Measurements from ENCODE around the gene SEMA6A.

SEMA6A gene

DNA sequence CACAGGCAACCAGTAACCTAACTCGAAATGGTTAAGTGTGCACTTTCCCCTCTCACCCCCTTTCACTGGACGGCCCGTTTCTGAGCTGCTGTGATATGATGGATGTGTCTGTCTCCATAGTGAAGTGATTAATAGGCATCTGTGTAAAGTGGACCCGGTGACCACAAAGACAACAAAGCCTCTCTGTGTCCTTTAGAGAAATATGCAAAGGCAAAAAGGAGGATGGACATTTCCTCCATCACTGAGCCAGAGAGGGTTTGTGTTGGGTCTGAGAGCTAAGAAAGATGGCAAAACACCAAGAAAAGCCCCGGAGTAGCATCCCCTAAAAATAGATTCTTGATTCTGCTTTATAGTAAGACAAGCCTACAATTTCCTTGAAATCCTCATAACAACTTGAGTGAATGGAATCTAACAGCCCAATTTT, 120.6 kb downstream of the SEMA6A start:
- no peak for DNase-seq (ENCODE audit: low read depth, low spot score)
- TF ChIP-seq, protein P1, sequence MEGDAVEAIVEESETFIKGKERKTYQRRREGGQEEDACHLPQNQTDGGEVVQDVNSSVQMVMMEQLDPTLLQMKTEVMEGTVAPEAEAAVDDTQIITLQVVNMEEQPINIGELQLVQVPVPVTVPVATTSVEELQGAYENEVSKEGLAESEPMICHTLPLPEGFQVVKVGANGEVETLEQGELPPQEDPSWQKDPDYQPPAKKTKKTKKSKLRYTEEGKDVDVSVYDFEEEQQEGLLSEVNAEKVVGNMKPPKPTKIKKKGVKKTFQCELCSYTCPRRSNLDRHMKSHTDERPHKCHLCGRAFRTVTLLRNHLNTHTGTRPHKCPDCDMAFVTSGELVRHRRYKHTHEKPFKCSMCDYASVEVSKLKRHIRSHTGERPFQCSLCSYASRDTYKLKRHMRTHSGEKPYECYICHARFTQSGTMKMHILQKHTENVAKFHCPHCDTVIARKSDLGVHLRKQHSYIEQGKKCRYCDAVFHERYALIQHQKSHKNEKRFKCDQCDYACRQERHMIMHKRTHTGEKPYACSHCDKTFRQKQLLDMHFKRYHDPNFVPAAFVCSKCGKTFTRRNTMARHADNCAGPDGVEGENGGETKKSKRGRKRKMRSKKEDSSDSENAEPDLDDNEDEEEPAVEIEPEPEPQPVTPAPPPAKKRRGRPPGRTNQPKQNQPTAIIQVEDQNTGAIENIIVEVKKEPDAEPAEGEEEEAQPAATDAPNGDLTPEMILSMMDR (IDR thresholded peaks at IDR 0.05; ENCODE audit: insufficient read depth, low read length, missing control alignments): no peak
- H3K4me3 ChIP-seq (ENCODE audit: low read depth, low read length): peak overlapping the region; percentile 33; the same call in 1 of the 2 replicates
- ChIA-PET CTCF (no interaction called here), POLR2A (interaction anchor here (1.1 kb wide), 1 partner anchor 12 kb away, joined by 4 read pairs; no protein-coding TSS in a partner anchor)

DNA sequence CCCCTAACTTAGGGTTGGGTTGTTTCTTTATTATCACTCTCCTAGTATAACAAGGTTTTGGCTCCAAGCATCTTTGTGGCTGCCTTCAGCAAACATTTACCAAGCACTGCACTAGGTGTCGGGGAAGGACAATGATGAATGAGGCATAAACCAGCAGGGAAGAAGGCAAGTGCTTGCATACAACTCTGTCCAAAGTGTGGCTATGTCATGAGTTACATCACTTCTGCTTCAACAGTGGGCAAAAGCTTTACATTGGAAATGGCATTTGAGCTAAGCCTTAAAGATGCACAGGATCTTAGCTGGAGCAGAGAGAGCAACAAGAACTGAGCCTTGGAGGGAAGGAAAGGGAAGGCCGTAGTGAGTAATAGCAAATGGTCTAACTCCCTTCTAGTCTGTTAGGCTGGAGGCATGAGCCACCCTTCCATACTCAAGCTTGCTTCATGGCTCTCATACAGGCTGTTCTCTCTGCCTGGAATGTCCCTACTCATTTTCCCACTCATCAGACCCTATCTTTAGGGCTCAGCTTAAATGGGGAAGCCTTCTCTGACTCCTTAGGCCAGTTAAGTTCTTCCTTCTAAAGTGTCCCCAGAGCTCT, 121.8 kb downstream of the SEMA6A start:
- no peak overlapping the region for H3K4me3 ChIP-seq (ENCODE audit: low read depth, low read length)
- TF ChIP-seq, protein P1 (IDR thresholded peaks at IDR 0.05; ENCODE audit: insufficient read depth, low read length, missing control alignments): no peak
- POLR2A ChIA-PET: no interaction called here
- CTCF ChIA-PET: no interaction called here
- DNase-seq (ENCODE audit: low read depth, low spot score): no peak

DNA sequence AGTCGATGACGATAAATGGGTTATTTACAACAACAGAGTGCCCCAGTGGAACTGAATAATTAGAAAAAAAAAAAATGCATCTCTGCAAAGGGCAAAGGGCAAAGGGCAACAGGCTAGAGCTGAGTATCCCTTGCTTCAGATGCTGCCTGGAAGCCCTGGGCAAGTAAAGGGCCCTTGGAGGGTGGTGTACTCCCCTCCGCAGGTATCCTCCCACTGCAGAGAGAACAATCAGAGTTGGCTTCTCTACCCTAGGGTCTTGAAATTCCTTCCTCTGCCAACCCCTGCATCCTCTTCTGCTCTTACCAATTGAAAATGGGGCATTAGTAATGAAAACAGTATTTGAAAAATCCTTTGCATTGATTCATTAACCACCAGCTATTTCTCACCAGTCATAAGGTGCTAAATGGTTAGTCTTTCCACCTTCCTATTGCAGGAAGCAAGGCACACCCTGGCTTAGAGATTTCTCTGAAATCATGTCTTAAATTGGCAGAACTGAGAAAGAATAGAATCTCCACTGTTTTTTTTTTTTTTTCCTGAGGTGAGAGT, 122.6 kb downstream of the SEMA6A start:
- DNase-seq (ENCODE audit: low read depth, low spot score): no peak
- POLR2A ChIA-PET: no interaction called here
- H3K4me3 ChIP-seq (ENCODE audit: low read depth, low read length): no peak overlapping the region
- TF ChIP-seq, protein P1 (IDR thresholded peaks at IDR 0.05; ENCODE audit: insufficient read depth, low read length, missing control alignments): no peak
- CTCF ChIA-PET: no interaction called here

DNA sequence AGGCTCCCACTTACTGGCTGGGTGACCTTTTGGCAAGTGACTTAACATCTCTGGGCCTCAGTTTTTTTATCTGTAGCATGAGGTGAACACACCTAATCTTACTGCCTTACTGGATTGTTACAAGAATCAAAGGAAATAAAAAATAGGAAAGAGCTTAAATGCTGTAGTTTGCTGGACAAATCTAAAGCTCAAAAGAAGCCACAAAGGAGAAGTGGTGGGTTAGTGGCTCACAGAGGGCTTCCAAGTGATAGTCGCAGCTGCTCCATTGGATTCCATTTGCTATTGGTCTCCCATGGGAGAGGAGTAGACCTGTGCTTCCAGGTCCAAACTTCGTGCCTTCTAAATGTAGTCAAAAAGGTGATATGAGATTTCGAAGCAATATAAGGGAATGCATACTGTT, 123.6 kb downstream of the SEMA6A start:
- ChIA-PET POLR2A (interaction anchor here (0.6 kb wide), 1 partner anchor 352 kb away, joined by 3 read pairs; no protein-coding TSS in a partner anchor), CTCF (no interaction called here)
- no peak overlapping the region for H3K4me3 ChIP-seq (ENCODE audit: low read depth, low read length)
- DNase-seq (ENCODE audit: low read depth, low spot score): no peak
- TF ChIP-seq, protein P1 (IDR thresholded peaks at IDR 0.05; ENCODE audit: insufficient read depth, low read length, missing control alignments): no peak

DNA sequence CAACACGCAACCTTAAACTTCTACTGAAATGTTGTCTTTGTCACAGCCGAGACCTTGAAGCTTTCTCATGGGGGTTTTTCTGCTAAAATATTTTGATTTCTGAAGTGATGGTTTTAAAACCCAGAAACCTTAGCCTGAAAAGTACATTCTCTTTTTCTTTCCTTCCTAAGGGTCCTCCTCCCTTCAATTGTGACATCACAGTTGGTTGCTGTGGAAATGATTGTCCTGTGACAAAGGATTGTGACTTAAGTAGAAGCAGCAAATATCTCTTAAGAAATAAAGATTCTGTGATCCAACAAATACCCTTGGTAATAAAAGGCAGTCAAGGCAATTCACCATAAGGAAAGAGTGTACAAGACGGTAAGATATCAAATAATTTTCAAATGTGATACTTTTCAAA, 125.2 kb downstream of the SEMA6A start:
- CTCF ChIA-PET: no interaction called here

DNA sequence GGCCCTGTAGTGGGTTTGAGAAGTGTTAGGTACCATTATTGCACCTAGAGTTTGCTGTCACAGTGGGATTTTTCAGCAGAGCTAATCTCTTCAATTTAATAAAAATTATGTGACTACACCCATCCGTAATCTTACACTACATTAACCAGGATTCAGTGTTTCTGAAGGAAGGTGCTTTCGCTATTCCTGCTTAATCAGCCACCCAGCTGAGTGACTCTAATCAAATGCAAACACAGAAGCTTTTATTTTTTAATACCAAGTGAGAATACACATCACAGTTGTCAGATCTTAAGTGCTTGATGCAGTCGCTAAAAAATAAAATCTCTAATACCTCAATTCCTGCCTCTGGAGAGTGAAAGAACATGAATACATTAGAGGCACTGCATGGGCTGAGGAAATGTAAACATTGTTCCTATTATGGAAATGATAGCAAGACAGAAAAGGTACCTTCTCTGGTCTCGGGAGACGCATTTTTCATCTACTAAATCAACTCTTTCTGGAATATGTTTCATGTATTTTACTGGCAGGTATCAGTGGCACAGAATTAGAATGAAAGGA, 125.7 kb downstream of the SEMA6A start:
- ChIA-PET CTCF (no interaction called here), POLR2A (no interaction called here)
- no peak overlapping the region for H3K4me3 ChIP-seq (ENCODE audit: low read depth, low read length)
- no peak for DNase-seq (ENCODE audit: low read depth, low spot score)
- TF ChIP-seq, protein P1 (IDR thresholded peaks at IDR 0.05; ENCODE audit: insufficient read depth, low read length, missing control alignments): no peak

More for the DNA sequence above, 125.2 kb downstream of the SEMA6A start:
- TF ChIP-seq, protein P1 (IDR thresholded peaks at IDR 0.05; ENCODE audit: insufficient read depth, low read length, missing control alignments): no peak
- no peak for DNase-seq (ENCODE audit: low read depth, low spot score)
- POLR2A ChIA-PET: no interaction called here
- H3K4me3 ChIP-seq (ENCODE audit: low read depth, low read length): no peak overlapping the region

All from AG04449 (cell line).